Measurements from ENCODE around the gene OTOA. TPM values are rescaled to one million over a fixed set of nuclear protein-coding genes. Genes with fewer than 3 reads are reported as not detected.

Gene OTOA
- total and polyA plus RNA-seq, 2 of the 13 experiments (the other 11 are each of a cell fraction or from before 2014, with no cell fraction given) = 0.05 to 0.15 TPM

- TF ChIP-seq ZNF800 (CRISPR knock-in tag; IDR thresholded peaks at IDR 0.05) (no peak), FLYWCH1 (CRISPR knock-in tag; IDR thresholded peaks at IDR 0.05) (no peak), SIX4 (CRISPR knock-in tag; IDR thresholded peaks at IDR 0.05) (peak; percentile 98), CBX1 (IDR thresholded peaks at IDR 0.05; ENCODE audit: low read depth) (no peak), MIER2 (CRISPR knock-in tag; IDR thresholded peaks at IDR 0.05) (peak; percentile 38; the same call in 1 of the 2 replicates), SAFB2 (CRISPR knock-in tag; IDR thresholded peaks at IDR 0.05; ENCODE audit: borderline replicate concordance, low read depth) (no peak), ZNF138 (CRISPR knock-in tag; IDR thresholded peaks at IDR 0.05; ENCODE audit: low read depth) (no peak), ZBTB26 (CRISPR knock-in tag; IDR thresholded peaks at IDR 0.05; ENCODE audit: borderline replicate concordance) (no peak), ZNF75D (CRISPR knock-in tag; IDR thresholded peaks at IDR 0.05; ENCODE audit: borderline replicate concordance) (no peak), JARID2 (CRISPR knock-in tag; IDR thresholded peaks at IDR 0.05; ENCODE audit: insufficient replicate concordance) (no peak), KDM5A (IDR thresholded peaks at IDR 0.05; ENCODE audit: borderline replicate concordance, low read length) (no peak), ZNF407 (CRISPR knock-in tag; IDR thresholded peaks at IDR 0.05; ENCODE audit: not compliant biosample characterization) (no peak), CREM (IDR thresholded peaks at IDR 0.05) (no peak), CREM (CRISPR knock-in tag; IDR thresholded peaks at IDR 0.05) (no peak), BRD4 (CRISPR knock-in tag; IDR thresholded peaks at IDR 0.05) (no peak), SMARCC2 (IDR thresholded peaks at IDR 0.05) (no peak)
- TF ChIP-seq, protein P1, sequence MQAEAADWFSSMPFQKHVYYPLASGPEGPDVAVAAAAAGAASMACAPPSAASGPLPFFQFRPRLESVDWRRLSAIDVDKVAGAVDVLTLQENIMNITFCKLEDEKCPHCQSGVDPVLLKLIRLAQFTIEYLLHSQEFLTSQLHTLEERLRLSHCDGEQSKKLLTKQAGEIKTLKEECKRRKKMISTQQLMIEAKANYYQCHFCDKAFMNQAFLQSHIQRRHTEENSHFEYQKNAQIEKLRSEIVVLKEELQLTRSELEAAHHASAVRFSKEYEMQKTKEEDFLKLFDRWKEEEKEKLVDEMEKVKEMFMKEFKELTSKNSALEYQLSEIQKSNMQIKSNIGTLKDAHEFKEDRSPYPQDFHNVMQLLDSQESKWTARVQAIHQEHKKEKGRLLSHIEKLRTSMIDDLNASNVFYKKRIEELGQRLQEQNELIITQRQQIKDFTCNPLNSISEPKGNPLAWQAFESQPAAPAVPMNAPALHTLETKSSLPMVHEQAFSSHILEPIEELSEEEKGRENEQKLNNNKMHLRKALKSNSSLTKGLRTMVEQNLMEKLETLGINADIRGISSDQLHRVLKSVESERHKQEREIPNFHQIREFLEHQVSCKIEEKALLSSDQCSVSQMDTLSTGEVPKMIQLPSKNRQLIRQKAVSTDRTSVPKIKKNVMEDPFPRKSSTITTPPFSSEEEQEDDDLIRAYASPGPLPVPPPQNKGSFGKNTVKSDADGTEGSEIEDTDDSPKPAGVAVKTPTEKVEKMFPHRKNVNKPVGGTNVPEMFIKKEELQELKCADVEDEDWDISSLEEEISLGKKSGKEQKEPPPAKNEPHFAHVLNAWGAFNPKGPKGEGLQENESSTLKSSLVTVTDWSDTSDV (CRISPR knock-in tag; IDR thresholded peaks at IDR 0.05) = no peak
Measured at GRCh38 chr16:21666772-21667171, 3.0 kb downstream of the OTOA start (continued).
